Gastrocnemius medialis (tissue), 4 donors: Measurements from ENCODE around the gene DCBLD1.
"Not testable (repeated sequence)": the region's sequence is repeated elsewhere in the genome, so short reads cannot be mapped to it uniquely, and the experiment has no call there.

Experiments used
- POLR2A ChIP-seq, 2 donors: fragments of 450-650 bp; IDR thresholded peaks; one replicate each; pipeline ENCODE4 v1.6.1; 2017; ENCODE audit warnings: antibody characterized with exemption in 2 of 2, mild to moderate bottlenecking in 2 of 2, moderate library complexity in 2 of 2
- TF ChIP-seq, protein P1 (sequence below), 5 experiments: fragments of 450-650 bp in 3 of 5; fragments of 200-600 bp in 2 of 5; sonication (generic) in 2 of 5; IDR thresholded peaks in 4 of 5; conservative IDR thresholded peaks in 1 of 5; 1 replicate in 4 of 5; 2 replicates in 1 of 5; pipeline ENCODE4 v1.5.1; 2016 to 2019; ENCODE audit warnings: antibody characterized with exemption in 5 of 5, mild to moderate bottlenecking in 3 of 5, moderate library complexity in 3 of 5

DNA sequence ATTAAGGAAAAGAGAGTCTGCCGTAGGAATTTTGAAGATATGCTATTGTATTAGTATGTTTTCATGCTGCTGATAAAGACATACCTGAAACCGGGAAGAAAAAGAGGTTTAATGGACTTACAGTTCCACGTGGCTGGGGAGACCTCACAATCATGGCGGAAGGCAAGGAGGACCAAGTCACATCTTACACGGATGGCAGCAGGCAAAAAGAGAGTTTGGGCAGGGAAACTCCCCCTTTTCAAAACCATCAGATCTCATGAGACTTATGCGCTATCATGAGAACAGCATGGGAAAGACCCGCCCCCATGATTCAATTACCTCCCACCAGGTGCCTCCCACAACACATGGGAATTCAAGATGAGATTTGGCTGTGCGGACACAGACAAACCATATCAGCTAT is 40.2 kb upstream of the DCBLD1 start:
- TF ChIP-seq, protein P1, sequence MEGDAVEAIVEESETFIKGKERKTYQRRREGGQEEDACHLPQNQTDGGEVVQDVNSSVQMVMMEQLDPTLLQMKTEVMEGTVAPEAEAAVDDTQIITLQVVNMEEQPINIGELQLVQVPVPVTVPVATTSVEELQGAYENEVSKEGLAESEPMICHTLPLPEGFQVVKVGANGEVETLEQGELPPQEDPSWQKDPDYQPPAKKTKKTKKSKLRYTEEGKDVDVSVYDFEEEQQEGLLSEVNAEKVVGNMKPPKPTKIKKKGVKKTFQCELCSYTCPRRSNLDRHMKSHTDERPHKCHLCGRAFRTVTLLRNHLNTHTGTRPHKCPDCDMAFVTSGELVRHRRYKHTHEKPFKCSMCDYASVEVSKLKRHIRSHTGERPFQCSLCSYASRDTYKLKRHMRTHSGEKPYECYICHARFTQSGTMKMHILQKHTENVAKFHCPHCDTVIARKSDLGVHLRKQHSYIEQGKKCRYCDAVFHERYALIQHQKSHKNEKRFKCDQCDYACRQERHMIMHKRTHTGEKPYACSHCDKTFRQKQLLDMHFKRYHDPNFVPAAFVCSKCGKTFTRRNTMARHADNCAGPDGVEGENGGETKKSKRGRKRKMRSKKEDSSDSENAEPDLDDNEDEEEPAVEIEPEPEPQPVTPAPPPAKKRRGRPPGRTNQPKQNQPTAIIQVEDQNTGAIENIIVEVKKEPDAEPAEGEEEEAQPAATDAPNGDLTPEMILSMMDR (IDR thresholded peaks at IDR 0.05 in 4 of 5, conservative IDR thresholded peaks at IDR 0.05 in 1 of 5): not testable (repeated sequence)
- not testable (repeated sequence) for TF ChIP-seq POLR2A (IDR thresholded peaks at IDR 0.05)
